Stimulated activated CD4-positive, alpha-beta T cell treated with anti-CD3 and anti-CD28 coated beads, TNF-alpha, amount 100 ng/mL, for 48 hours (primary cell): Measurements from ENCODE around the gene PTGR3.

Experiments used
- DNase-seq, 3 donors: peaks; one replicate each; pipeline ENCODE4 v3.0.0-alpha.2; 2020; ENCODE audit warnings: low read depth in 3 of 3

Gene PTGR3

DNA sequence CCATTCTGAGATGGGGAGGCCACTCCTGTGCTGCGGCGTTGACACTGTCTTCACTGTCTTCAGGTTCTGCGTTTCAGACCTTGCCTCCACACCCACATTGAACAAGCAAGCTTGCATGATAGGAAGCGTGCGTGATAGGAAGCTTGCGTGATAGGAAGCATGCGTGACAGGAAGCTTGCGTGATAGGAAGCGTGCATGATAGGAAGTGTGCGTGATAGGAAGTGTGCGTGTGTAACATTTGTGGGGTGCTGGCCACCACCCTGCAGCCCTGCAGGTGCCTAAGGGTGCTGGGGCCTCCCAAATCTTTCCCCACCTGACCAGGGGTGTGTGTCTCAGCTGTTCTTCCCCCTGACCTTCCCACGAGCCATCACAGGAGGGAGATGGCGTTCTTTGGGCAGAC, 27.0 kb upstream of the PTGR3 start:
- DNase-seq, result no peak

DNA sequence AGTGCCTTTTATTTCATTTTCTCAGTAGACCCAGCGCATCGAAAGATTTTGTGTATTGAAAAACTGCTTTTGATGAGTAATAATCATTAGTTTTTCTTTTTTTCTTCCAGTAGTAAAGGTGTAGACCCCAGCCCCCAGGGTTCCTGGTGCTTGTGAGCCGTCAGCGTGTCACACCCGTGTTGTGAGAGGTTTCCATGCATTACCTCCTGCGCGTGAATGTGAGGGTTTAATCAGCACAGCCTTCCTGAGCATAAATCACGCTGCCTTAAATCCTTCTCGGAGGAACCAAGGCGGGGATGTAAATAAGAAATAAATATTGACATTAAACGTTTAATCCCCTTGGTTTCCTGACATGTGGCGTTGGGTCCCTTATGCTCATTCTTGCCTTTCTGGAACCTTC, 26.0 kb upstream of the PTGR3 start:
- no peak for DNase-seq

DNA sequence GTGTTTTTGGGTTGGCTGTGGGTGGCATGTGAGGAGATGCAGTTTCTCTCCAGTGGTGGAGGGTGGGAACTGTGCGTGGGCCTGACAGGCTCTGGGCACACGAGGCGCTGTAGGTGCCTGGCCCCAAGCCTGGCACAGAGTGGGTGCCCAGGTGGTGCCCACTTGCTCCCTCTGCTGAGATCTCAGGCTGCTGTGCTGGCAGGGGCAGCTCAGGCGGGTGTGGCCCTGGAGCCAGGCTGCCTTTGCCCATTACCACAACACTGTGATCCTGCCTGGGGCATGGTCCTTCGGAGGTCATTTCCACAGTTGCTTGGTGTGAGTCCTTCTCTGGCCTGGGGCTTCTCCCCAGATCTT, 22.1 kb upstream of the PTGR3 start:
- DNase-seq, result no peak

DNA sequence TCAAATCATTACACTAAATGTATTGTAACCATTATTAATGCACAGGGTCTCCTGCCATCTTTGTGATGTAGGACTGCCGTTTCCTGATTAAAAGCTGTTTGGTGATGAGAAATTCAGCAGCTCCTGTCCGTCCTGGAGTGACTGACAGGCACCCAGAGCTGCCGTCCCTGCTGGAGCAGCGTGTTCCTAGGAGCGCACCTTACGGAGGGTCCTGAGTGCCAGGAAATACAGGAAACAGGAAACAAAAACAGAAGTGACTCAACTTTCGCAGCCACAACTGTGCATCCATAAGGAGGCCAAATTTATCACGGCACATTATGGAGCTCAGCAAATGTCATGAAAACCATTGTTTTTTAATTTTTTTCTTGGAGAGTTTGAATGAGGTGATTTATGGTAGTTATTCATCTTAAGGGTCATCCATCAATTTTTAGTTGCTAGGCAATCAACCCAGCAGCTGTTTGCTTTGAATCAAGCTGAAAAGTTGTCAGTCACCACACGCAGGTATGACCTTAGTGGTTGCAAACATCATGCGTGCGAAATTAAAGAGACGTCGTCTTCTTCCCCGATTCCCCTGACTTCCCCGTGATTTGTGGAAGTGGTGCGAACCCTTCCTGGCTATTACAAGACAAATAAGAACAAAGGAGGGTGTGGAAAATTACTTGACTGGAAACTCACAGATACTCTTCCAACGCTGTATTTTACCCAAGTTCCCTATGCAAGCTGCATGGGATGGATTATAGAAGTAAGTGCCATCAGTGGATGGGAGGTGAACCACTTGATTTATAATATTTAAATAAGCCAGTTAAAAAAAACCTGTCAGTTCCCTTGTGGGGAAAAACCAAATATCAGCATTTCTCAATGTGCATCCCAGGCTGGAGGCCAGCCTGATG, 21.5 kb upstream of the PTGR3 start:
- DNase-seq, result no peak

DNA sequence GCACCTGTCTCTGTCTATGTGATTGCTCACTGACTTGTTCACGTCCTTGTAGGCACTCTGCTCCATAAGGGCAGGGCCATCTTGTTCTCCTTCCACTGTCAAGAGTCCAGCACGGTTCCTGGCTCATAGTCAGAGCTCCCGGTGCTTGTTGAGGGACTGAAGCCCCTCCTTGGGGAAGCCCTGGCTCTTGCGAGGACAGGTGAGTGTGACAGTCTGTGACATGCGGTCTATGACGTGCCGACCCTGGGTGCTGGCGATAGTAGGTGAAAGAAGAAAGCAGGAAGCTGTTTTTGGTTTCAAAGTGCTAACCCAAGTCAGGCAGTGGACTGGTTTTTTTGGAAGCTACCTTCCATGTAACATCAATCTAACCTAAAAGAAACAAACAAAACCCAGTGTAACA, 20.5 kb upstream of the PTGR3 start:
- DNase-seq, result no peak

DNA sequence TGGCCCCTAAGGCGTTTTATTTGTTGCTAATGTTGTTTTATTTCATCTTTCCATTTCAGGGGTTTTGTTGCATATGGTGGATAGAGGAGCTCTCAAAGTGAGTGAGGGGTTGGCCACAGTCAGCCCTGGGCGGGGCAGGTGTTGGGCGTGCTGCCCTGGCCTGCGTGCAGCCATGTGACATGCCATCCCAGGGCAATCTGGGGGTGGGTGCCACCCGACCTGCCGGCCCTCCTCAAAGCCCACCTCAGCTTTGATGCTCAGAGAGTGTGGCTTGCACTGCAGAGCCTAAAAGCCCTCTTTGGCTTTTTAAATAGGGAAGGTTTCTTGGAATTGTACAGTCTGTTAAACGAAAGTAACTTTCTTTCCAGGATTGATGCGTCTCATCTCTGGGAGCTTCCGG, 20.0 kb upstream of the PTGR3 start:
- no peak for DNase-seq

DNA sequence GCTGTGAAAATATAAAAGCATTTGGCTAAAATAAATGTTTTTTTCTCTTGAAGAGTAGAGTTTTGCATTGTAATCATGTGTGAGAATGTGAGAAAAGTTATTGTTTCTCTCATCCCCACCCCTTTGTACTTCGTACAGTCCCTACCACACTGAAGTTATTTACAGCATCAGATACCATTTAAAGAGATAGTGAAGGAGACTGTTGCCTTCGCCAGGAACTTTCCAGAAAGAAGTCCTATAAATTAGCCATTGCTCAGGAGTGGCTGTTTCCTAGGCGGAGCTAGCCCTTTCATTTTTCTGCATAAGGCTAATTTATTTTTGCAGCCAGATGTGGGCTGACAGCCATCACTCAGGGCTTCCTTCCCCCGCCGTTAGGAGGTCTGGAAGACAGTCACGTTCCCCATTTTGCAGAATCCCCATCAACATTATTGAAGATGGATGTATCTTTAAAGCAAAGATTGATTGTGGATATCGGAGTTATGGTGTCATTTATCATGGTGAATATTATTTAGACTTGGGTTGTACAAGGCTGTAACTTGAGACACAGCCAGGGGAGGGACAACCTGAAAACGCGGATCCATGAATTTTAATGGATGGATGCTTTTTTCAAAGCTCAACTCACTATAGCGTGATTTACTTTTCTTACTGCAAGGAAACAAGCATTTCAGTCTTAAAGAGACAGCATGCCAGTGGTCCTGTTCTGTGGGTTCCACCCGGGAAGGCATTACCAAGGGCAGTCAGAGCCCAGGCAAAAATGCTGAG, 18.8 kb upstream of the PTGR3 start:
- DNase-seq, result no peak

DNA sequence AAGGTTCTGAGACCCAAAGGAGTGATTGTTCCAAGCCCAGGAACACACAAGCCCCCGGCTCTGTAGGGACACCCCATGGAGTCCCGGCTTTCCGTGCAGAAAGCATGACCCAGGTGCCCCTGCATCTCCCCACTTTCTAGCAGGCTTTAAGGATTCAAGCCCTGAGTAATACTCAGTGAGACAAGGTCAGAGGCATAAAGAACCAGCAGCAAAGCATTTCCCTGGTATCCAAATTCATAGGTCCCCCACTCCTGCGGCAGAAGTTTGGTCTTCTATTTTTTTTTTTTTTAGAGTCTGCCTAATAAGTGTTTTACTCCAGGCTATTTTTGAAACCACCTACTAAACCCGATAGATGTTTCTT, 18.0 kb upstream of the PTGR3 start:
- DNase-seq, result no peak

DNA sequence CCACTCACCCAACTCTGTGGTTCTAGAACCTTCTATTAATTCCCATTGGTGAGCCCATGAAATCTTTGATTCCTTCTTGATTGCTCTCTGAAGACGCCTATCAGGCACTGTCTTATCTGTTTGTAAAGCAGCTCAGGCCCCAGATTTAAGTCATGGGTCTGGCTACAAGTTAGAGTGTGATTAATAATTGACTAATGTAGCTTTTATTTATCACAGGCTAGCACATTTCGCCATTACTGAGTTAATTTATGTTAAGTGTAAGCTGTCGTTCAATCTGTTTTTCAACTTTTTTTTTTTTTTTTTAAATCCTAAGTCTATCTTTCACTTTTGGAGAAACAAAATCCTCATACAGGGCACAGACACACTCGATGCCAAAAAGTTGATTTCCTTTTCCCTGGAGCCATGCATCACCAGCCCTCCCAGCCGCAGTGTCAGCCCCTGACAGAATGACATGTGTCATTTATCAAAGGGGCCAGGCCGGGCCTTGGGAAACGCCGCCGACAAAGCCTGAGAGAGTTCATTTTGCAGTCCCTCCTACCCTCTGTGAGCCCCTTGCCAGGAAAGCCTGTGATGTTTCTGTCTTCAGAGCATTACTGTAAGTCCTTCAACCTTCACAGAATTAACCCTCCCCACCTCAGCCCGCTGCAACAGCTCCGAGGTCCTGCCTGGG, 17.5 kb upstream of the PTGR3 start:
- no peak for DNase-seq

DNA sequence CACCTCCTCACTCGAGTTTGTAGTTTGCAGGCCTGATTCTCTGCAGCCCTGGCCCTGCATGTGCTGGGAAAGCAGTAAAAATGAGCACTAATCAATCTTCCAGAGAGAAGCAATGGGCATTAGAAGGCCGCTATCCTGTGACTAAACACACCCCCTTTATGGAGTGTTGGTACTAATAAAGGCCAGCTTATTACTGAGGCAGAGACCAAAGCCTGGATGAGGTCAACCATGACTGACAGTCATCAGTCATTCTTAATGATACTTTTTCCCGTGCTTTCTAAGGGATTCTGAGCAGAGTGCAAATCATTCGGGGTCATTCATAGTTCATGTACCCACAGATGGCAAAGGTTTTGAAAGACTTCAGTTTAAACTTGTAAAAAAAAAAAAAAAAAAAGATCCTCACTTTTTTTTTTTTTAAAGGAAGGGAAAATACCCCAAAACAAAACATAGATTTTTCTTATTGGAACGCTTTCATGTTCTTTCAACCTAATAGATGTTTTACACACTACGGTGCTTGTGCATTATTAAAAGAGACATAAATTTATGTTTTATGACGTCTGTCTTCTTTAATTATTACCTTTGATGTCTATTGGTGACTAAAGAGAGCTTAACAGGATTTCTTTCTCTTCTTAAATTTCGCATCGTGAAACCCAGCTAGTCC, 14.9 kb upstream of the PTGR3 start:
- no peak for DNase-seq

DNA sequence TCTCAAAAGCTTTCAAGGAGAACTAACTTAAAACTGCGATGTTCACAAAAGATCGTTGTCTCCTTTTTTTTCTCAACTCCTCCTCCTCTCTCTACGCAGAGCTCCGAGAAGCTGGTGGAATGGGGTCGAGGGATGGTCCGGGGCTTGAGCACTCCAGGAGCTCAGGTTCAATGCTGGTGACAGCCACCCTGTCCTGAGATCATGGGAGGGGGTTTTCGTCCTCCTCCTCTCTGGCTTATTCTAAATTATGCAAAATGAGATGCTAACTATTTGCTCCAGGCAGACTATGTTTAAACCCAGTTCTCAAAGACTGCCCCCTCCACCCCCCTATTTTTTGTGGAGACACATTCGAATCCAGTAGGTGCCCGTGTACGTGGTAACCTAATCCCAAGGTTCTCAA, 13.5 kb upstream of the PTGR3 start:
- DNase-seq, result no peak

DNA sequence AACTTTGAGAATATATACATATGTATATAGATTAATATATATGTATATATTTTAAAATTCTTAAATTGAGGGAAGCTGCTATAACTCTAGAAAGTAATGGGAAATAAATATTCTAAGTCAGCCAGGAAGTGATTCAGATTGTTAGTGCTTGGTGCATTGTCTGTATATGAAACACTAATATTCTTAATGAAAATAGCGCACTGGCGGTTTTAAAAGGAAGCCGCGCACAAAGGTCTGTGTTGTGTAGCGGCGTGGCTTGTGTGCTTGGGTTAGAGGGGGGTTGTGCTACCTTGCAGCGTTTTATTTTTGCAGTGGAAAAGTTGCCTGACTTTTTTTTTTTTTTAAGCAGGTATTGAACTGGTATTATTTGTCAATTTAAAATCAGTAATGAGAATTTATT, 13.0 kb upstream of the PTGR3 start:
- no peak for DNase-seq

DNA sequence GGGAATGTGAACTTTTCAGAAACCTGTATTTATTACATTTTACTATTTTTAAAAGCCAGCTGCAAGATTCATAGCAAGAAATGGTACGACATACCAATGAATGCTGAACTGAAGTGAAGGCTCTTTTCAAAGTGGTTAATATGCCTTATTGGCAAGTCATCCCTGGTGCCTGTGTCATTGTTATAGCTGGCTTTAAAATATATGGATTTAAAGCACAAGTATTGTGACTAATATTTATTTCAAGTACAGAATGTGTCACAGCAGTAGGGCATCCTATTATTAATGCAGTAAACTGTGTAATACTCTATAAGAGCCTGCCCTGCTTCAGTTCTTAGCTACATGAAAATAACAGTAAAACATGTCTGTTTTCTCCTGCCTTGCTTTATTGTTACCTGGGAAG, 12.5 kb upstream of the PTGR3 start:
- DNase-seq, result no peak

DNA sequence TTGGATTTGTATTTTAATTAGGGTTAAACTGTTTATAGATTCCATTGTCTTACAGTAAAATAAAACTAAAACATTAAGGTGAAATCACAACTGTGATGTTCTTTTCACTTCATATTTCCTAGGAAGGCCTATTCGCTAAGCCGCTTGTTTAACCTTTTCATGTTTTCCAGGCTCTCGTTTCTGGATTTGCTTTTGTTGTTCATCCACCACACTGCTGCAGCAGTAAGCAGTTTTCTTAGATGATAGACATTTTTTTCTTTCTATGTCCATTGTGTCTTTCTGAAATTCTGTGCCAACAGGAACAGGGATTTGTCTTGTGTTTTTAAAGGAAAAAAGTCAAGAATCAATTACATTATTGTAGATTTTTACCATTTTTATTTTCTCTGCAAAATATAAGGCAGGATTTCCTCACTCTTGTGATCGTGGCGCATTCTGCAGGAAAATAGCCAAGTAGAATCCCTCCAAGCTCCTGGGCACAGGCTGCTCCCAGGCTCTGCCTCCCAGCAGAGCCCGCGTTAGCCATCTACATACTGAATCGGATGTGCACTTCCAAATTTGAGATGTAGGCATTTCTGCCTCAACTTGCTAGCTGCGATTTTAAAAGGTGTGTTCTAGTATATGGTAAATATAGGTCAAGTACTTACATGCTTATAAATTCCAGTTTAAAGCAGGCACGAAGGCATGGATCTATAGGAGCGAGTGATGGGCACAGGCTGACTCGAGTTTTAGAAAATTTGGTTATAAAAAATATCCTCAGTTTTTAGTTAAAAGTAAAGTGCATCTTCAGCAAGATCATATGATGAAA, 11.8 kb upstream of the PTGR3 start:
- DNase-seq, result no peak

DNA sequence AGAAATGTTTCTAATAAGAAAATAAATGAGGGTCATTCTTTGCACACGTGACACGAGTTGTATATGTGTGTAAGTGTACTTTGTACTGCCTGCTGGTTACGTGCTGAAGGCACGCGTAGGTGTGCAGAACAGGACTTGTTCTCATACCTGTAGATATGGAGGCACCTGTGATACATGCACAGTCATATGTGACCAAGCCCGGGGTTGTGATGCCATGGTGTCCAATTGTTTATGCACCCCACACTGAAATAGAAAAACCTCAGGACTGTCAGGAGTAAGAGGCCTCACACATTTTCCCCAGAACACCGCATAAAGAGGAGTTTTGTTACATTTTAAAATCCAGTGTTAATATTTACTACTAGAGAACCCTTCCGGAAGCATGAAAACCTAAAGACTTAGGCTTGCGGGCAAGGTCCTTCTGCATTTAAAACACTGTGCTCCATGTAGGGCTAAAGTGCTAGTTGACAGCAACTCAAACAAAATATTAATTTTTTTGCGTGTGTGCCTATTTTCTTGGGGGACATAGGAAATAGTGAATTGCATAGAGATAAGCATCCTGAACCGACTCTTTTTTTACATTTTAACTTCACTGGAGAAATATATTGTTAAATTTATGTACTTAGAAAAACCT, 10.9 kb upstream of the PTGR3 start:
- no peak for DNase-seq

DNA sequence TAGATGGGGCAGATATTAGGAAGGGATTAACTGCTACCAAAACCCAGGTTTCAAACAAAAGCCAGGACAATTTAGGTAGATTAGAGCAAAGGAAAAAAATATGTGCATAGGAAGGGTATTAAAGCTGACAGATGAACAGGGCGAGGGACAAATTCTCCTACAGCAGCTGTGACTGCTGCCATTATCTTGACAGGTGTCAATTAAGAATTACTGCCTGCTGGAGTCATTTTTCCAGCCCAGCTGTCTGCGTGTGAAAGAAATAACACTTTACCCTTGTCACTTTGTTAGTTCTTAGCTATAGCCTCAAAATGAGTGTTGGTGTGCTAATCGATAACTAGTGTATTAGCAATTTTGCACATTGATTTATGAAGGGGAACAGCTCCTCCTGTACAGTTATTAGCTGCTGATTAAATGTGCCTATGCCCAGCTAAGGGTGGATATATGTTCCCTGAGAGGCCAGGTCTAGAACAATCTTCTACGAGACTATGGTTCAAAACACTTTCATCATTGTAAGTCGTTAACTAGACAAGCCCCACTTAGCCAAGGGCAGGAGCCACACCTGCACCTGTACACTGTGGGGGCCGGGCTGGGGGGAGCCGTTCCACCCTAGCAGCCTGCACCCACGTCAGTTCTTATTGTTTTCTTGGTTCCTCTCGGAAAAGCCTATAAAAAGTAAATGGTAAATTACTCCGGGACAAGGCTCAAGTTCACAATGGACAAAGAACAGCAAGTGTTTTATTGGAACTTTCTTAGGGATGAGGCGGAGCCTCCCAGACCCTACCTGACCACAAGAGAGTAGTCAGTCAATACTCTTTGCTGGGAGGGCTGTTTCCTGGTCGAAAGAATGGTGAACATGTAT, 9.4 kb upstream of the PTGR3 start:
- no peak for DNase-seq

DNA sequence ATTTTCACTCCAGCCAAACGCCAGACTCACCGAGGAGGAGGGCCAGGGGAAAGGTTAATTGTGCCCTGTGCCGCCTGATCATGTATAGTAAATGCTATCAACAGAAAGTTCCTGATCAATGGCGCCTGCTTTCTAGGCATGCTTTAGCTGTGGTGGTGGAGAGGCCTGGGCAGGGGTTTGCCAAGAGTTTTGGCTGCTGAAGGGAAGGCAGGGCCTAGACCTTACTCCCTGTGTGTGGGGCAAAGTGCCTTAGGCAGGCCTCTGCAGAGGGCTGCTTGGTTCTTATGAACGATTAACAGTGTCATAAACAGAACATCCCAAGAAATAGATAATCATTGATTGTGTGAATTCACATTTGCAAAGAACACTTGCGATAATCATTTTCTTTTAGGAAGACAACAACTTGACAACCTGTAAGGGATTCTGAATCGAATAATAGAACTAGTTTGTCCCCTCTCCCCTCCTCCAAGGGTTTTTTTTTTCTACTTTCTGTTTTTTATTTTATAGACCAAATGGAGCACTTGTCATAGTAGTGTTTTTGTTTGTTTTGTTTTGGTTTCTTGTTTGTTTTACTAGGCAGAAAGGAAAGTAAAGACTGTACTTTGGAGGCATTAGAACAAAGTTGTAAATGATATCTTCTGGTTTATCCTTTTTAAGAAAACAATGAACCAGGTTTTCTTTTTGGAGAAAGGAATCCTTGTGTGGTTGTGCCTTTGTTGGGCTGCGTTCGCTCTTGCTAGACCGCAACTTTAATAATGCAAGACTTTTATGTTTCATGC, 8.2 kb upstream of the PTGR3 start:
- DNase-seq, result no peak

DNA sequence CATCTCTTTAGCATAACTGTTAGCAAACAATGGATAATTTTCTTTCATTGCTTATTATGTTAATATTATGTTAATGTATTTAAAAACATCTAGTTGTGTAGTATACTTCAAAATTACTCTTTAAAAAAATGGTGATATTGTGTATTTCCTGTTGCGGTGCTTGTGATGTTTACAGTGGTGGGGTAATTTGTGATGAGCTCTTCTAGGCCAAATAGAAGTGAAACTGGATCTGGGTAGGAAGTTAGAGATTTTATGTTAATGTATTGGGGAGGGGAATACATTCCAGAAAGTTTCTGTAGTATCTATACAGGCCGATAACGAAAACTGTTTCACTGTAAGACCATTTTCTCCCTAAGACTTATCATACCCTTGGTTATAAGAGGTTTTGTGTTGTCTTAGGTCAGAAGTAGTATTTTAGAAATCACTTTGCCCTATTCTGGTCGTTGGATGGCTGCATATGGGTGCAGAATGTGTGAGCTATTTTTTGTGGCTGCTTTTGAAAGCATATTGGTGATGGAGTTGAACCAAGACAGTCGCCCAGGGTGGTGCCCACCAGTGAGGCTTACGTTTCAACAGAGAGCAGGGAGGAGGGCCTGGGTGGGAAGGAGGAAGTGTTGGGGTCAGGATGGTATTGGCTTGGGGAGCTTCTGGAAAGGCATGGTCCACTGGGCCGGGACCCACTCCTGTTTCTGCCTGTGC, 7.4 kb upstream of the PTGR3 start:
- no peak for DNase-seq

DNA sequence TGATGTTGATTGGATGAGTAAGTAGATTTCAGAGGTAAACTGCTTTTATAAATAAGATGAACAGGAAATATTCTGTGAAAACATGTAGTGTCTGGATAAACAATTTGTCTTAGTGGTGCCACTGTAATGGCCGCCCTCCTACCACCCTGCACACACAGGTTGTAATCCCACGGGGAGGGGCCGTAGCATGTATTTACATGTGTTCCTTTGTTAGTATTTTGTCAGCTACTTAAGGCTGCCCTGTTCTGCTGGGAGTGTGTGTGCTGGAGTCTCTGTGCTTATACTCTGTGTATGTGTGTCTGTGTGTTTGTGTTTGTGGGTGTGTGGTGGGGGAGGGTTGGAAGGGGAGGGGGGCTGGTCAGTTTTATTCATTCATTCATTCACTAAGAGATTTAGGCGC, 6.7 kb upstream of the PTGR3 start:
- no peak for DNase-seq
